Measurements from ENCODE around the gene DCAF8. TPM values are rescaled to one million over a fixed set of nuclear protein-coding genes. Genes with fewer than 3 reads are reported as not detected.

Gene DCAF8
- total and polyA plus RNA-seq, 2 donors from 2014 or later: 69.6 to 136 TPM

- Histone ChIP-seq H3K27ac (ENCODE audit: low read depth in 2 of 2, low read length in 2 of 2) (no peak overlapping the region), H3K36me3 (ENCODE audit: control insufficient read depth in 2 of 3, insufficient read depth in 3 of 3, low read length in 3 of 3) (peaks cover 14 to 33% (median 15%) of the 10 kb centered on the region in 3 donors), H3K9me3 (ENCODE audit: control insufficient read depth in 2 of 3, insufficient read depth in 1 of 3, low read length in 3 of 3) (no peaks in the 10 kb centered on the region), H3K27me3 (ENCODE audit: control insufficient read depth, insufficient read depth, low read length) (no peaks in the 10 kb centered on the region), H3K4me3 (ENCODE audit: low read length in 3 of 3) (peak overlapping the region; percentile 69 to 94 (median 89)), H3K9ac (ENCODE audit: low read length in 3 of 3) (peak overlapping the region in 1 of 3 donors; percentile 95), H3K4me1 (ENCODE audit: control insufficient read depth in 2 of 3, insufficient read depth in 2 of 3, low read depth in 1 of 3, low read length in 3 of 3) (peaks cover 2 to 12% (median 7%) of the 10 kb centered on the region in 3 donors)
- FAIRE-seq (no peak), DNase-seq (peak in 2 of 5 donors; percentile 48 to 69)
- intact Hi-C loops (cut with DNase I): no loop called here
- no peak for TF ChIP-seq CTCF (IDR thresholded peaks at IDR 0.05; ENCODE audit: borderline replicate concordance, extremely low read depth, insufficient read depth)
Measured at GRCh38 chr1:160285506-160285905, 23.2 kb upstream of the DCAF8 start.

- H3K4me1 ChIP-seq (ENCODE audit: control insufficient read depth in 2 of 3, insufficient read depth in 2 of 3, low read depth in 1 of 3, low read length in 3 of 3): peaks cover 2 to 12% (median 7%) of the 10 kb centered on the region in 3 donors
- FAIRE-seq (peak; percentile 75), DNase-seq (peak; percentile 96 to 97 (median 96))
- no peaks in the 10 kb centered on the region for H3K27me3 ChIP-seq (ENCODE audit: control insufficient read depth, insufficient read depth, low read length)
- H3K9me3 ChIP-seq (ENCODE audit: control insufficient read depth in 2 of 3, insufficient read depth in 1 of 3, low read length in 3 of 3): no peaks in the 10 kb centered on the region
- H3K36me3 ChIP-seq (ENCODE audit: control insufficient read depth in 2 of 3, insufficient read depth in 3 of 3, low read length in 3 of 3): peaks cover 11 to 33% (median 15%) of the 10 kb centered on the region in 3 donors
- peak within 1 kb of the TSS; percentile 75 to 95 (median 93) for H3K9ac ChIP-seq (ENCODE audit: low read length in 3 of 3)
- intact Hi-C loops (cut with DNase I): no loop called here
- no peak for TF ChIP-seq CTCF (IDR thresholded peaks at IDR 0.05; ENCODE audit: borderline replicate concordance, extremely low read depth, insufficient read depth)
- peak within 1 kb of the TSS; percentile 69 to 94 (median 89) for H3K4me3 ChIP-seq (ENCODE audit: low read length in 3 of 3)
- peak within 1 kb of the TSS; percentile 45 to 66 for H3K27ac ChIP-seq (ENCODE audit: low read depth in 2 of 2, low read length in 2 of 2)
Measured at GRCh38 chr1:160284782-160285344, 22.5 kb upstream of the DCAF8 start, which contains the start of gene PEX19. TSS of gene PEX19 (minus strand) at chr1:160285133. CDS start at chr1:160285124, 9 bp downstream.

GRCh38 chr1:160284220-160284781 lies 22.0 kb upstream of the DCAF8 start:
- FAIRE-seq: no peak

More at GRCh38 chr1:160284220-160284781, 22.0 kb upstream of the DCAF8 start:
- H3K9ac ChIP-seq (ENCODE audit: low read length in 3 of 3): peak overlapping the region; percentile 75 to 95 (median 93)
- no peak for TF ChIP-seq CTCF (IDR thresholded peaks at IDR 0.05; ENCODE audit: borderline replicate concordance, extremely low read depth, insufficient read depth)
- peaks cover 2 to 12% (median 7%) of the 10 kb centered on the region in 3 donors for H3K4me1 ChIP-seq (ENCODE audit: control insufficient read depth in 2 of 3, insufficient read depth in 2 of 3, low read depth in 1 of 3, low read length in 3 of 3)
- intact Hi-C loops (cut with DNase I): no loop called here
- no peaks in the 10 kb centered on the region for H3K27me3 ChIP-seq (ENCODE audit: control insufficient read depth, insufficient read depth, low read length)
- H3K36me3 ChIP-seq (ENCODE audit: control insufficient read depth in 2 of 3, insufficient read depth in 3 of 3, low read length in 3 of 3): peaks cover 12 to 34% (median 18%) of the 10 kb centered on the region in 3 donors
- peak overlapping the region; percentile 69 to 94 (median 89) for H3K4me3 ChIP-seq (ENCODE audit: low read length in 3 of 3)
- peak overlapping the region; percentile 45 to 66 for H3K27ac ChIP-seq (ENCODE audit: low read depth in 2 of 2, low read length in 2 of 2)
- H3K9me3 ChIP-seq (ENCODE audit: control insufficient read depth in 2 of 3, insufficient read depth in 1 of 3, low read length in 3 of 3): no peaks in the 10 kb centered on the region
- DNase-seq: peak in 2 of 5 donors; percentile 59 to 66

Measured in kidney (tissue), 14 donors.